Esophagus squamous epithelium (tissue), 5 donors: ENCODE results near the gene OTOG. TPM values are rescaled to one million over a fixed set of nuclear protein-coding genes. Genes with fewer than 3 reads are reported as not detected.

Source experiments
- DNase-seq: peaks from one replicate; lab custom pipeline; 2025; lab: John Stamatoyannopoulos, UW
- H3K27ac ChIP-seq, 4 donors: fragments of 200-600 bp; sonication (generic); one replicate each; pipeline ENCODE4 v1.5.1; 2016 to 2019; ENCODE audit warnings: mild to moderate bottlenecking in 1 of 4
- H3K27me3 ChIP-seq, 4 donors: fragments of 200-600 bp; sonication (generic); 1 replicate in 3 of 4; 2 replicates in 1 of 4; pipeline versions ENCODE4 v1.5.1 to v1.6.0; 2017 to 2021; ENCODE audit warnings: antibody characterized with exemption in 1 of 4
- H3K36me3 ChIP-seq, 3 donors: fragments of 200-600 bp; sonication (generic); one replicate each; pipeline ENCODE4 v1.5.1; 2016 to 2019
- H3K4me1 ChIP-seq, 3 donors: fragments of 200-600 bp; sonication (generic); one replicate each; pipeline ENCODE4 v1.5.1; 2017 to 2019
- H3K4me3 ChIP-seq, 4 donors: fragments of 200-600 bp; sonication (generic); 1 replicate in 3 of 4; 2 replicates in 1 of 4; pipeline ENCODE4 v1.5.1; 2016 to 2019; ENCODE audit warnings: mild to moderate bottlenecking in 2 of 4, moderate library complexity in 1 of 4
- H3K9me3 ChIP-seq, 3 donors: fragments of 200-600 bp; sonication (generic); one replicate each; pipeline ENCODE4 v1.5.1; 2016 to 2019
- POLR2A ChIP-seq, 4 donors: fragments of 450-650 bp; IDR thresholded peaks; one replicate each; pipeline ENCODE4 v1.6.1; 2017; ENCODE audit warnings: antibody characterized with exemption in 4 of 4, mild to moderate bottlenecking in 4 of 4, moderate library complexity in 3 of 4
- whole genome bisulfite sequencing, 2 donors: methylation state at CpG; one replicate each; pipeline ENCODE4 v1.1.5; 2018; 5-methylcytosine and 5-hydroxymethylcytosine counted together
- intact Hi-C: fragments of 100-400 bp; cut with DNase I; formaldehyde crosslinking; loops from one replicate; pipeline ENCODE4 v1.15.0; 2022
- total RNA-seq, 4 donors: library from RNA; depleted of rRNA; stranded (reverse); fragments of >200 nt; gene quantifications; one replicate each; pipeline ENCODE4 v1.1.0, GENCODE V29; 2016
- TF ChIP-seq, protein P1 (sequence below), 6 experiments: fragments of 450-650 bp in 4 of 6; fragments of 200-600 bp in 2 of 6; sonication (generic) in 2 of 6; IDR thresholded peaks; one replicate each; pipeline ENCODE4 v1.5.1; 2016 to 2019; ENCODE audit warnings: antibody characterized with exemption in 6 of 6, mild to moderate bottlenecking in 4 of 6, moderate library complexity in 4 of 6
- donor health status: DM: yes; HTN: yes; CAD: no.

The OTOG gene
- total RNA-seq, 4 donors from 2014 or later, result not detected

DNA sequence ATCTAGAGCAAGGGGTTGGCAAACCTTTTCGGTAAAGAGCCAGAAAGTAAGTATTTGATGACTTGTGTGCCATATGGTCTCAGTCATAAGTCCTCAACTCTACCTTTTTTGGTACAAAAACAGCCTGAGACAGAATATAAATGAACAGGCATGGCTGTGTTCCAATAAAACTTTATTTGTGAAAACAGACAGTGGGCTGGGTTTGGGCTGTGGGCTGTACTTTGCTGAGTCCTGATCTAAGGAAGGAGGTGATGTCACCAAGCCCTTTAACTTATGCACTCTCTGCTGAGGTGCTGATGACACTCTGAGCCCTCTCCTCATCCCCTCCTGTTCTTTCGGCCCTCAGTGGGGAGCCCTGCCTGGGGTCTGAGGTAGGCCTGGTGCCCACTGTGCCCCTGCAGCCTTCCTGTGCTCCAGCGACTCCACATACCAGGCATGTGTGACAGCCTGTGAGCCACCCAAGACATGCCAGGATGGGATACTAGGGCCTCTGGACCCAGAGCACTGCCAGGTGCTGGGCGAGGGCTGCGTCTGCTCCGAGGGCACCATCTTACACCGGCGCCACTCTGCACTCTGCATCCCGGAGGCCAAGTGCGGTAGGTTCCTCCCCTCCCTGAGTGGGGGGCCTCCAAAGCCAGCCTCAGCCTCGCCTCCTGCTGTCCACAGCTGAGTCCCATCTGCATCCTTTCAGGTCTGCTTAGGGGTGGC, 86.4 kb downstream of the OTOG start:
- Histone ChIP-seq H3K27ac (no peak overlapping the region), H3K9me3 (no peaks in the 10 kb centered on the region), H3K4me3 (no peak overlapping the region), H3K4me1 (no peaks in the 10 kb centered on the region), H3K27me3 (peaks cover 0 to 16% (median 0%) of the 10 kb centered on the region in 4 donors), H3K36me3 (no peaks in the 10 kb centered on the region)
- DNase-seq, result no peak
- no peak for TF ChIP-seq POLR2A (IDR thresholded peaks at IDR 0.05)
- TF ChIP-seq, protein P1, sequence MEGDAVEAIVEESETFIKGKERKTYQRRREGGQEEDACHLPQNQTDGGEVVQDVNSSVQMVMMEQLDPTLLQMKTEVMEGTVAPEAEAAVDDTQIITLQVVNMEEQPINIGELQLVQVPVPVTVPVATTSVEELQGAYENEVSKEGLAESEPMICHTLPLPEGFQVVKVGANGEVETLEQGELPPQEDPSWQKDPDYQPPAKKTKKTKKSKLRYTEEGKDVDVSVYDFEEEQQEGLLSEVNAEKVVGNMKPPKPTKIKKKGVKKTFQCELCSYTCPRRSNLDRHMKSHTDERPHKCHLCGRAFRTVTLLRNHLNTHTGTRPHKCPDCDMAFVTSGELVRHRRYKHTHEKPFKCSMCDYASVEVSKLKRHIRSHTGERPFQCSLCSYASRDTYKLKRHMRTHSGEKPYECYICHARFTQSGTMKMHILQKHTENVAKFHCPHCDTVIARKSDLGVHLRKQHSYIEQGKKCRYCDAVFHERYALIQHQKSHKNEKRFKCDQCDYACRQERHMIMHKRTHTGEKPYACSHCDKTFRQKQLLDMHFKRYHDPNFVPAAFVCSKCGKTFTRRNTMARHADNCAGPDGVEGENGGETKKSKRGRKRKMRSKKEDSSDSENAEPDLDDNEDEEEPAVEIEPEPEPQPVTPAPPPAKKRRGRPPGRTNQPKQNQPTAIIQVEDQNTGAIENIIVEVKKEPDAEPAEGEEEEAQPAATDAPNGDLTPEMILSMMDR (IDR thresholded peaks at IDR 0.05), result no peak
- intact Hi-C loops, result no loop called here
- WGBS, 2 donors, result 81 to 93% methylated on average over 1 to 3 of the region's 11 CpGs

- Histone ChIP-seq H3K4me3 (no peak overlapping the region), H3K27ac (no peak overlapping the region), H3K4me1 (no peaks in the 10 kb centered on the region), H3K27me3 (peaks cover 0 to 9% (median 0%) of the 10 kb centered on the region in 4 donors), H3K9me3 (no peaks in the 10 kb centered on the region), H3K36me3 (no peaks in the 10 kb centered on the region)
- no peak for TF ChIP-seq POLR2A (IDR thresholded peaks at IDR 0.05)
- TF ChIP-seq, protein P1 (IDR thresholded peaks at IDR 0.05), result no peak
- WGBS, 2 donors, result 57 to 84% methylated on average over 3 to 5 of the region's 14 CpGs
- DNase-seq, result no peak
- intact Hi-C loops, result no loop called here
Measured at GRCh38 chr11:17633987-17634775, 87.1 kb downstream of the OTOG start.

DNA sequence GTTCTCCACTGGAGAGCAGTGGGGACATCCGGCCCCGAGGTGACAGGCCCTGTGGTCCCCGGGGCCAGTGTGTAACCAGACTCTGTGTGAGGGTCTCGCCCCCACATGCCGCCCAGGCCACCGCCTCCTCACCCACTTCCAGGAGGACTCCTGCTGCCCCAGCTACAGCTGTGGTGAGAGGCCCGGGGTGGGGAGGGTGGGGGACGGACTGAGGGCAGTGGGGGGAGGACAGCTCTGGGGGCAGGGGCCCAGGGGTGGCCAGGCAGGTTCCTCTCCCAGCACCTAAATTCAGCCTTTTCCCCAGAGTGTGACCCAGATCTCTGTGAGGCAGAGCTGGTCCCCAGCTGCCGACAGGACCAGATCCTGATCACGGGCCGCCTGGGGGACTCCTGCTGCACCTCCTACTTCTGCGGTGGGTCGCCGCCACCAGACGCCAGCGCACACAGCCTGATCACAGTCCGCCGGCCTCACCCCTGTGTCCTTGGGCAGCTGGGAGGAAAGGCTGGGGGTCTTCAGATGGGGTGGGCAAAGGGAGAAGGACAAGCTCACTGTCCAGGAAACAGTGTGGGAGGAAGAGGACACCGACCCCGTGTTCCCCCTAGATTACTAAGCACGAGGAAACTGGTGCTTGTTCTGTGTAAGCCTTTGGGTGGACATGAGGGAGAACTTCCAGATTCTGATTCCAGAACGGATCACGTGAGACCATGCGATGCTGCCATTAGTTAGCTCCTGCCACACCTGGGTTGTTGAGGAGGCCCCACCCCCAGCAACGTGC, 87.9 kb downstream of the OTOG start:
- intact Hi-C loops, result no loop called here
- Histone ChIP-seq H3K27me3 (peaks cover 0 to 5% (median 0%) of the 10 kb centered on the region in 4 donors), H3K4me3 (no peak overlapping the region), H3K36me3 (no peaks in the 10 kb centered on the region), H3K4me1 (no peaks in the 10 kb centered on the region), H3K9me3 (no peaks in the 10 kb centered on the region), H3K27ac (no peak overlapping the region)
- no peak for TF ChIP-seq POLR2A (IDR thresholded peaks at IDR 0.05)
- TF ChIP-seq, protein P1 (IDR thresholded peaks at IDR 0.05), result no peak
- WGBS, 2 donors, result 55 to 71% methylated on average over 5 to 6 of the region's 25 CpGs
- DNase-seq, result no peak

DNA sequence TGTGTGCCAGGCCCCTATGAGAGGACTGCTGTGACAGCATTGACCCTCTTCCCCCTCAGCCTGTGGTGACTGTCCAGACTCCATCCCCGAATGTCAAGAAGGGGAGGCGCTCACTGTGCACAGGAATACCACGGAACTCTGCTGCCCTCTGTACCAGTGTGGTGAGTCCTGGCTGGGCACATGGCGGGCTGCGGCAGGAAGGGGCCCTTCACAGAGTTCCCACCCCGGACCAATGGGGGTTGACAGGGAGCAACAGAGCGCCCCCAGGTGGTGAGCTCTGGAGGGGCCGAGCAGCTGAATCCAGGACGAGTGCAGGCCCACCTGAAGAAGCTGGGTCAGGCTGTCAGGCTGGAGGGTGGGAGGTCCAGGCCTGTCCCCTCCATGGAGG, 88.5 kb downstream of the OTOG start:
- TF ChIP-seq POLR2A (IDR thresholded peaks at IDR 0.05), result no peak
- TF ChIP-seq, protein P1 (IDR thresholded peaks at IDR 0.05), result no peak

More for the DNA sequence above, 88.5 kb downstream of the OTOG start:
- Histone ChIP-seq H3K27me3 (peaks cover 0 to 5% (median 0%) of the 10 kb centered on the region in 4 donors), H3K4me3 (no peak overlapping the region), H3K4me1 (no peaks in the 10 kb centered on the region), H3K9me3 (no peaks in the 10 kb centered on the region), H3K36me3 (no peaks in the 10 kb centered on the region), H3K27ac (no peak overlapping the region)
- WGBS, 2 donors, result 77% methylated on average over 3 of the region's 9 CpGs; no CpG with 5 or more reads in 1 of the 2 donors
- DNase-seq, result no peak
- intact Hi-C loops, result no loop called here
